ENCODE measurements around the gene SDS.

DNA sequence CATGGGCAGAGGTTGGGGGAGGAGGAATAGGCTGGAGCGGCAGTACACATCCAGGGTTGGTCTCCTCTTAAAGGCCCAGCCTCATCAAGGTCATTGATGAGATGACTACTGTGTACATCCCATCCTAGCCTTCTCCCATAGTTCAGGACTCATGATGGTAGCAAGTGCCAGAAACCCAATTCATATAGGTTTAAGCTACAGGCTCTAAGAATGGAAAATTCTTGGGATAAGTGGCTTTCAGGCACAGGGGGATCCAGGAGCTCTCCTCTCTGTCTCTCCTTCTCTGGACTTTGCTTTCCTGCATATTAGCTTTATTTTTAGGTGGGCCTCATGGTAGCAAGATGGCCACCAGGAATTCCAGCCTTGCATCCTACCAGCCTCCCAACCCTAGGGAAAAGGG lies 24.8 kb upstream of the SDS start:
- TF ChIP-seq, protein P1, sequence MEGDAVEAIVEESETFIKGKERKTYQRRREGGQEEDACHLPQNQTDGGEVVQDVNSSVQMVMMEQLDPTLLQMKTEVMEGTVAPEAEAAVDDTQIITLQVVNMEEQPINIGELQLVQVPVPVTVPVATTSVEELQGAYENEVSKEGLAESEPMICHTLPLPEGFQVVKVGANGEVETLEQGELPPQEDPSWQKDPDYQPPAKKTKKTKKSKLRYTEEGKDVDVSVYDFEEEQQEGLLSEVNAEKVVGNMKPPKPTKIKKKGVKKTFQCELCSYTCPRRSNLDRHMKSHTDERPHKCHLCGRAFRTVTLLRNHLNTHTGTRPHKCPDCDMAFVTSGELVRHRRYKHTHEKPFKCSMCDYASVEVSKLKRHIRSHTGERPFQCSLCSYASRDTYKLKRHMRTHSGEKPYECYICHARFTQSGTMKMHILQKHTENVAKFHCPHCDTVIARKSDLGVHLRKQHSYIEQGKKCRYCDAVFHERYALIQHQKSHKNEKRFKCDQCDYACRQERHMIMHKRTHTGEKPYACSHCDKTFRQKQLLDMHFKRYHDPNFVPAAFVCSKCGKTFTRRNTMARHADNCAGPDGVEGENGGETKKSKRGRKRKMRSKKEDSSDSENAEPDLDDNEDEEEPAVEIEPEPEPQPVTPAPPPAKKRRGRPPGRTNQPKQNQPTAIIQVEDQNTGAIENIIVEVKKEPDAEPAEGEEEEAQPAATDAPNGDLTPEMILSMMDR (IDR thresholded peaks at IDR 0.05), result no peak
- TF ChIP-seq EP300 (IDR thresholded peaks at IDR 0.05) (no peak), POLR2A (IDR thresholded peaks at IDR 0.05) (no peak), POLR2AphosphoS5 (IDR thresholded peaks at IDR 0.05) (no peak)

All from sigmoid colon (tissue), 4 donors.